NCI-H1694 treated with DMSO at 0.1 percent for 48 hours (cell line): ENCODE measurements around the gene HIC1.

Experiments
- DNase-seq: peaks from one replicate; lab custom pipeline; 2025; lab: John Stamatoyannopoulos, UW

Gene HIC1

GRCh38 chr17:2060385-2060658, 5.4 kb downstream of the HIC1 start:
- no peak for DNase-seq

GRCh38 chr17:2060681-2061440, 6.0 kb downstream of the HIC1 start:
- no peak for DNase-seq

- no peak for DNase-seq
Observed at GRCh38 chr17:2061441-2061958, 6.6 kb downstream of the HIC1 start.

- DNase-seq, result no peak
Observed at GRCh38 chr17:2062571-2063183, 7.8 kb downstream of the HIC1 start.

GRCh38 chr17:2063261-2064146, 8.6 kb downstream of the HIC1 start:
- DNase-seq, result no peak

- no peak for DNase-seq
Observed at GRCh38 chr17:2064147-2064489, 9.2 kb downstream of the HIC1 start.

GRCh38 chr17:2064520-2064971, 9.6 kb downstream of the HIC1 start:
- DNase-seq, result no peak

- no peak for DNase-seq
Observed at GRCh38 chr17:2064980-2065785, 10.3 kb downstream of the HIC1 start.

GRCh38 chr17:2065949-2066400, 11.1 kb downstream of the HIC1 start:
- no peak for DNase-seq

GRCh38 chr17:2067048-2067561, 12.2 kb downstream of the HIC1 start:
- no peak for DNase-seq

GRCh38 chr17:2067608-2068024, 12.7 kb downstream of the HIC1 start:
- no peak for DNase-seq

- no peak for DNase-seq
Observed at GRCh38 chr17:2068031-2068518, 13.2 kb downstream of the HIC1 start.

GRCh38 chr17:2068519-2069051, 13.7 kb downstream of the HIC1 start:
- DNase-seq, result no peak

GRCh38 chr17:2070241-2071023, 15.5 kb downstream of the HIC1 start:
- no peak for DNase-seq

GRCh38 chr17:2071024-2071385, 16.1 kb downstream of the HIC1 start:
- no peak for DNase-seq

GRCh38 chr17:2071455-2072281, 16.8 kb downstream of the HIC1 start:
- no peak for DNase-seq

- DNase-seq, result no peak
Observed at GRCh38 chr17:2074919-2075318, 20.0 kb downstream of the HIC1 start.

- DNase-seq, result no peak
Observed at GRCh38 chr17:2075336-2076086, 20.6 kb downstream of the HIC1 start.
